Raji (cell line): ENCODE data around the gene NTRK1.

ENCODE experiments used
- POLR2A ChIP-seq: IDR thresholded peaks from 2 replicates; pipeline ENCODE4 v1.6.1; 2011; ENCODE audit warnings: low read depth, low read length, control low read depth; ENCODE audit not compliant: insufficient read depth

Gene NTRK1

GRCh38 chr1:156922986-156923669 lies 62.5 kb downstream of the NTRK1 start:
- TF ChIP-seq POLR2A = no peak

- no peak for TF ChIP-seq POLR2A
Measured at GRCh38 chr1:156923670-156924477, 63.2 kb downstream of the NTRK1 start.

GRCh38 chr1:156924478-156925153 lies 64.0 kb downstream of the NTRK1 start:
- no peak for TF ChIP-seq POLR2A

GRCh38 chr1:156925154-156926010 lies 64.7 kb downstream of the NTRK1 start:
- no peak for TF ChIP-seq POLR2A

- TF ChIP-seq POLR2A = no peak
Measured at GRCh38 chr1:156926175-156926574, 65.5 kb downstream of the NTRK1 start.

- TF ChIP-seq POLR2A = no peak
Measured at GRCh38 chr1:156927215-156928042, 66.8 kb downstream of the NTRK1 start.

- no peak for TF ChIP-seq POLR2A
Measured at GRCh38 chr1:156928043-156928602, 67.5 kb downstream of the NTRK1 start.

- TF ChIP-seq POLR2A = no peak
Measured at GRCh38 chr1:156929596-156930238, 69.1 kb downstream of the NTRK1 start.

- no peak for TF ChIP-seq POLR2A
Measured at GRCh38 chr1:156930483-156930882, 69.8 kb downstream of the NTRK1 start.
